Stimulated activated memory B cell treated with anti-CD40 and anti-IgM and Interleukin-4, amounts not matched to agents 10 μg/mL and 1 μg/mL and 100 μg/mL, for 72 hours (primary cell): ENCODE results near the gene GRIK5.
A peak's percentile ranks its signal among the peaks of the same experiment; 100 is the strongest.

ENCODE experiments used
- ATAC-seq: fragments of 150-1000 bp; cut with Tn5 transposase; 2 replicates; pipeline ENCODE4 v1.10.0; 2021
- H3K27ac Mint-ChIP-seq: one replicate; pipeline ENCODE4 v1.8.0; 2022; ENCODE audit warnings: mild to moderate bottlenecking, mixed read lengths
- H3K27me3 Mint-ChIP-seq: one replicate; pipeline ENCODE4 v1.8.0; 2022; ENCODE audit warnings: mixed read lengths
- H3K36me3 Mint-ChIP-seq: one replicate; pipeline ENCODE4 v1.8.0; 2022; ENCODE audit warnings: mixed read lengths
- H3K4me1 Mint-ChIP-seq: one replicate; pipeline ENCODE4 v1.8.0; 2022; ENCODE audit warnings: mixed read lengths
- H3K4me3 Mint-ChIP-seq: one replicate; pipeline ENCODE4 v1.8.0; 2022; ENCODE audit warnings: mild to moderate bottlenecking, moderate library complexity, mixed read lengths
- H3K9me3 Mint-ChIP-seq: one replicate; pipeline ENCODE4 v1.8.0; 2022; ENCODE audit warnings: mixed read lengths

GRIK5 gene

GRCh38 chr19:42088471-42089190 lies 18.6 kb upstream of the GRIK5 start:
- peaks cover 72% of the 10 kb centered on the region for H3K4me1 Mint-ChIP-seq
- H3K9me3 Mint-ChIP-seq = no peaks in the 10 kb centered on the region
- H3K27ac Mint-ChIP-seq = peak overlapping the region; percentile 60
- peaks cover 39% of the 10 kb centered on the region for H3K36me3 Mint-ChIP-seq
- no peaks in the 10 kb centered on the region for H3K27me3 Mint-ChIP-seq
- peak overlapping the region; percentile 51 for H3K4me3 Mint-ChIP-seq
- ATAC-seq = no peak

DNA sequence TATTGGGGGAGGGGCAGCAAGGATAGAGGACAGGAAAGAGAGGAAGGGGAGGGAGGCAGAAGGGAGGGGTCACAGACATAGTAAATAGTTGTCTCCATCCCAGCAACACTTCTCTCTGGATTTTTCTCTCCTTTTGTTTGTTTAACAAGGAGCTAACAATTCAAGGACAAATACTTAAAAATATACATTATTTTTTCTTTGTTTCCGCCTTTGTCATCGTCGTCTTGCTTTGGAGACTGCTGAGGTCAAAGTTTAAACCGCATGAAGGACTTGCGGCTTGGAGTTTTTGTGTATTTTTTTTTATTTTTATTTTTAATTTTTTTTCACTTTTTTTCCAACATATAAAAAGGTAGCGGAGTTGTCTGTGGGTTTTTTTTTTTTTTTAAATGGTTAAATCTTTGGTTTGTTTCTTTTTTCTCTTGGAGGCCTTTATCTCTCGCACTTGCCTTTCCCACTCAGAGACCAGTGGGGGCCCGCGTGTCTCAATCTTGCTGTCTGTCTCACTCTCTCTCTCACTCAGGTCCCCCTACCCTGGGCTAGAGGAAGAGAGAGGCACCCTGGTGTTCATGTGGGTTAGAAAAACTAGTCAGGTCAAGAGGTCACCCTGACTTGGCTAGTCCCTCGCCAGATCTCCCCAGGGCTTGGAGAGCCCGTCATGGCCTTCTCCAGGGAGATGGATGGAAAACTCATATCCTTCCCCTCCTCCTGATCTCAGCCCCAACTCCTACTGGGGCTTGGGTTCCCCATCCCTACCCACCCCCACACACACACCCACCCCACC lies 17.0 kb upstream of the GRIK5 start:
- H3K27me3 Mint-ChIP-seq = no peaks in the 10 kb centered on the region
- H3K27ac Mint-ChIP-seq = peak overlapping the region; percentile 42
- peaks cover 36% of the 10 kb centered on the region for H3K36me3 Mint-ChIP-seq
- H3K4me3 Mint-ChIP-seq = no peak overlapping the region
- ATAC-seq = peak; percentile 9
- H3K9me3 Mint-ChIP-seq = no peaks in the 10 kb centered on the region
- peaks cover 65% of the 10 kb centered on the region for H3K4me1 Mint-ChIP-seq

GRCh38 chr19:42086188-42086736 lies 16.3 kb upstream of the GRIK5 start:
- no peaks in the 10 kb centered on the region for H3K9me3 Mint-ChIP-seq
- no peaks in the 10 kb centered on the region for H3K27me3 Mint-ChIP-seq
- H3K36me3 Mint-ChIP-seq = peaks cover 37% of the 10 kb centered on the region
- peak overlapping the region; percentile 5 for H3K4me3 Mint-ChIP-seq
- H3K4me1 Mint-ChIP-seq = peaks cover 66% of the 10 kb centered on the region
- ATAC-seq = no peak
- H3K27ac Mint-ChIP-seq = peak overlapping the region; percentile 62

DNA sequence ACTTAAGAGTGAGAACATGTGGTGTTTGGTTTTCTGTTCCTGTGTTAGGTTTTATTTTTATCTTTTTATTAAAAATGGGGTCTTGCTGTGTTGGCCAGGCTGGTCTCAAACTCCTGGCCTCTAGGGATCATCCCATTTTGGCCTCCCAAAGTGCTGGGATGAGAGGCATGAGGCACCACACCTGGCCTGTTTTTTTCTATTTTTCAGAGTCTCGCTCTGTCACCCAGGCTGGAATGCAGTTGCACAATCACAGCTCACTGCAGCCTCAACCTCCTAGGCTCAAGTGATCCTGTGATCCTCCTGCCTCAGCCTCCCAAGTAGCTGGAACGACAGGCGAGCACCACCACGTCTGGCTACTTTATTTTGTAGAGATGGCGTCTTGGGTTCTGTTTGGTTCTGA lies 13.5 kb upstream of the GRIK5 start:
- no peaks in the 10 kb centered on the region for H3K27me3 Mint-ChIP-seq
- no peak overlapping the region for H3K4me3 Mint-ChIP-seq
- H3K9me3 Mint-ChIP-seq = no peaks in the 10 kb centered on the region
- peaks cover 30% of the 10 kb centered on the region for H3K36me3 Mint-ChIP-seq
- ATAC-seq = no peak
- H3K4me1 Mint-ChIP-seq = peaks cover 43% of the 10 kb centered on the region
- H3K27ac Mint-ChIP-seq = no peak overlapping the region

- peak; percentile 64 for ATAC-seq
- peaks cover 42% of the 10 kb centered on the region for H3K36me3 Mint-ChIP-seq
Observed at GRCh38 chr19:42081584-42082203, 11.7 kb upstream of the GRIK5 start.

DNA sequence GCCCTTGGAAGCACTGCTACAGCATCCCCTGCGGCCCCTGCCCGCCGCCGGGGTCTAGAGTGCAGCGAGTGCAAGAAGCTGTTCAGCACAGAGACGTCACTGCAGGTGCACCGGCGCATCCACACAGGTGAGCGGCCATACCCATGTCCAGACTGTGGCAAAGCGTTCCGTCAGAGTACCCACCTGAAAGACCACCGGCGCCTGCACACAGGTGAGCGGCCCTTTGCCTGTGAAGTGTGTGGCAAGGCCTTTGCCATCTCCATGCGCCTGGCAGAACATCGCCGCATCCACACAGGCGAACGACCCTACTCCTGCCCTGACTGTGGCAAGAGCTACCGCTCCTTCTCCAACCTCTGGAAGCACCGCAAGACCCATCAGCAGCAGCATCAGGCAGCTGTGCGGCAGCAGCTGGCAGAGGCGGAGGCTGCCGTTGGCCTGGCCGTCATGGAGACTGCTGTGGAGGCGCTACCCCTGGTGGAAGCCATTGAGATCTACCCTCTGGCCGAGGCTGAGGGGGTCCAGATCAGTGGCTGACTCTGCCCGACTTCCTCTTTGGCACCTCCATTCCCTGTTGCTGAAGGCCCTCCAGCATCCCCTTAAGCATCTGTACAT lies 10.9 kb upstream of the GRIK5 start:
- Mint-ChIP-seq H3K4me3 (no peak overlapping the region), H3K4me1 (peaks cover 43% of the 10 kb centered on the region), H3K9me3 (no peaks in the 10 kb centered on the region), H3K27me3 (no peaks in the 10 kb centered on the region), H3K36me3 (peaks cover 42% of the 10 kb centered on the region), H3K27ac (no peak overlapping the region)
- ATAC-seq = no peak

More at GRCh38 chr19:42081584-42082203, 11.7 kb upstream of the GRIK5 start:
- Mint-ChIP-seq H3K27ac (peak overlapping the region; percentile 10), H3K27me3 (no peaks in the 10 kb centered on the region), H3K4me1 (peaks cover 43% of the 10 kb centered on the region), H3K9me3 (no peaks in the 10 kb centered on the region), H3K4me3 (no peak overlapping the region)

DNA sequence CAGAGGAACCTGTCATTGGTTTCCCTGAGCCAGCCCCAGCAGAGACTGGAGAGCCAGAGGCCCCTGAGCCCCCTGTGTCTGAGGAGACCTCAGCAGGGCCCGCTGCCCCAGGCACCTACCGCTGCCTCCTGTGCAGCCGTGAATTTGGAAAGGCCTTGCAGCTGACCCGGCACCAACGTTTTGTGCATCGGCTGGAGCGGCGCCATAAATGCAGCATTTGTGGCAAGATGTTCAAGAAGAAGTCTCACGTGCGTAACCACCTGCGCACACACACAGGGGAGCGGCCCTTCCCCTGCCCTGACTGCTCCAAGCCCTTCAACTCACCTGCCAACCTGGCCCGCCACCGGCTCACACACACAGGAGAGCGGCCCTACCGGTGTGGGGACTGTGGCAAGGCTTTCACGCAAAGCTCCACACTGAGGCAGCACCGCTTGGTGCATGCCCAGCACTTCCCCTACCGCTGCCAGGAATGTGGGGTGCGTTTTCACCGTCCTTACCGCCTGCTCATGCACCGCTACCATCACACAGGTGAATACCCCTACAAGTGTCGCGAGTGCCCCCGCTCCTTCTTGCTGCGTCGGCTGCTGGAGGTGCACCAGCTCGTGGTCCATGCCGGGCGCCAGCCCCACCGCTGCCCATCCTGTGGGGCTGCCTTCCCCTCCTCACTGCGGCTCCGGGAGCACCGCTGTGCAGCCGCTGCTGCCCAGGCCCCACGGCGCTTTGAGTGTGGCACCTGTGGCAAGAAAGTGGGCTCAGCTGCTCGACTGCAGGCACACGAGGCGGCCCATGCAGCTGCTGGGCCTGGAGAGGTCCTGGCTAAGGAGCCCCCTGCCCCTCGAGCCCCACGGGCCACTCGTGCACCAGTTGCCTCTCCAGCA lies 10.1 kb upstream of the GRIK5 start:
- no peak for ATAC-seq
- no peaks in the 10 kb centered on the region for H3K9me3 Mint-ChIP-seq
- no peaks in the 10 kb centered on the region for H3K27me3 Mint-ChIP-seq
- H3K27ac Mint-ChIP-seq = no peak overlapping the region
- H3K4me1 Mint-ChIP-seq = peaks cover 43% of the 10 kb centered on the region
- peaks cover 42% of the 10 kb centered on the region for H3K36me3 Mint-ChIP-seq
- no peak overlapping the region for H3K4me3 Mint-ChIP-seq

DNA sequence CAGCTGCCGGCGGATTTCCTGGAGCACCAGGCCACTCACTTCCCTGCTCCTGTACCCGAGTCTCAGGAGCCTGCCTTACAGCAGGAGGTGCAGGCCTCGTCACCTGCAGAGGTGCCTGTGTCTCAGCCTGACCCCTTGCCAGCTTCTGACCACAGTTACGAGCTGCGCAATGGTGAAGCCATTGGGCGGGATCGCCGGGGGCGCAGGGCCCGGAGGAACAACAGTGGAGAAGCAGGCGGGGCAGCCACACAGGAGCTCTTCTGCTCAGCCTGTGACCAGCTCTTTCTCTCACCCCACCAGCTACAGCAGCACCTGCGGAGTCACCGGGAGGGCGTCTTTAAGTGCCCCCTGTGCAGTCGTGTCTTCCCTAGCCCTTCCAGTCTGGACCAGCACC lies 9.3 kb upstream of the GRIK5 start:
- H3K36me3 Mint-ChIP-seq = peaks cover 42% of the 10 kb centered on the region
- H3K27ac Mint-ChIP-seq = no peak overlapping the region
- no peak overlapping the region for H3K4me3 Mint-ChIP-seq
- no peaks in the 10 kb centered on the region for H3K9me3 Mint-ChIP-seq
- no peaks in the 10 kb centered on the region for H3K27me3 Mint-ChIP-seq
- H3K4me1 Mint-ChIP-seq = peaks cover 42% of the 10 kb centered on the region
- no peak for ATAC-seq

DNA sequence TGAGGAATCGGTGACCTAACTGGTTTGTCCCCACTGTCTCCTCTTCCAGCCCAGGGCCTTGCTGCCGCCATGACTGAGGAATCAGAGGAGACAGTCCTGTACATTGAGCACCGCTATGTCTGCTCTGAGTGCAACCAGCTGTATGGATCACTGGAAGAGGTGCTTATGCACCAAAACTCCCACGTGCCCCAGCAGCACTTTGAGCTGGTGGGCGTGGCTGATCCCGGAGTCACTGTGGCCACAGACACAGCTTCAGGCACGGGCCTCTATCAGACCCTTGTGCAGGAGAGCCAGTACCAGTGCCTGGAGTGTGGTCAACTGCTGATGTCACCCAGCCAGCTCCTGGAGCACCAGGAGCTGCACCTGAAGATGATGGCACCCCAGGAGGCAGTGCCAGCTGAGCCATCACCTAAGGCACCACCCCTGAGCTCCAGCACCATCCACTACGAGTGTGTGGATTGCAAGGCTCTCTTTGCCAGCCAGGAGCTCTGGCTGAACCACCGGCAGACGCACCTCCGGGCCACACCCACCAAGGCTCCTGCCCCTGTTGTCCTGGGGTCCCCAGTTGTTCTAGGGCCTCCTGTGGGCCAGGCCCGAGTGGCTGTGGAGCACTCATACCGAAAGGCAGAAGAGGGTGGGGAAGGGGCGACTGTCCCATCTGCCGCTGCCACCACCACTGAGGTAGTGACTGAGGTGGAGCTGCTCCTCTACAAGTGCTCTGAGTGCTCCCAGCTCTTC lies 8.7 kb upstream of the GRIK5 start:
- Mint-ChIP-seq H3K36me3 (peaks cover 36% of the 10 kb centered on the region), H3K27me3 (no peaks in the 10 kb centered on the region)

GRCh38 chr19:42078058-42078457 lies 8.1 kb upstream of the GRIK5 start:
- peaks cover 35% of the 10 kb centered on the region for H3K36me3 Mint-ChIP-seq
- H3K27ac Mint-ChIP-seq = peak overlapping the region; percentile 99
- no peaks in the 10 kb centered on the region for H3K27me3 Mint-ChIP-seq
- H3K4me1 Mint-ChIP-seq = peaks cover 42% of the 10 kb centered on the region
- H3K9me3 Mint-ChIP-seq = no peaks in the 10 kb centered on the region
- peak overlapping the region; percentile 89 for H3K4me3 Mint-ChIP-seq
- no peak for ATAC-seq

More for the DNA sequence above, 8.7 kb upstream of the GRIK5 start:
- peaks cover 42% of the 10 kb centered on the region for H3K4me1 Mint-ChIP-seq
- H3K9me3 Mint-ChIP-seq = no peaks in the 10 kb centered on the region
- peak overlapping the region; percentile 22 for H3K4me3 Mint-ChIP-seq
- peak overlapping the region; percentile 99 for H3K27ac Mint-ChIP-seq
- ATAC-seq = no peak

DNA sequence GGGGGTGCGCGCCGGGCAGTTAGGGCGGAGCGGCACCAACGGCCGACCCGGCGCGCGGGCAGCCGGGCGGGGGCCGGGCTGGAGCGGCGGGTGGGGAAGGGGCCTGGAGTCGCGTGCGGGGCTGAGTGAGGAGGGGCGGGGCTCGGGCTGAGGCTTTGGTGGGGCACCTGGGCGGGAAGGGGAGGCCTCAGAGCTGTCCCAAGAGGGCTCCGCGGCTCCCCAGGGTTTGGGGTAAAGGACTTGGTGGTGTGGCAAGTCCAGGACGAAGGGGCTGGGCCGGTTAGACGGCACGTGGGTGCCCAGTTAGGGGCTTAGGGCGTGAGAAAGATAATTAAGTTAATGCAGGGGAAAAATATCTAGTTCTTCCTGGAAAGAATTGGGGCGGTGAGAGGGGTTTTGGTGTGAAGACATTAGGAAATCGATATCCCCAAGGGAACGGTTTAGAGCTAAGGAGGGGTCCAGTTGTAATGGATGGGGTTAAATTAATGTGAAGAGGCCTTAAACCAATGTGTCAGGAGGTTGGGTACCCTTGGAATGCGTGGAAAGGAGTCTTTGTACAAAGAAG lies 6.5 kb upstream of the GRIK5 start:
- Mint-ChIP-seq H3K4me1 (peaks cover 37% of the 10 kb centered on the region), H3K36me3 (peaks cover 24% of the 10 kb centered on the region), H3K4me3 (peak overlapping the region; percentile 89), H3K27me3 (no peaks in the 10 kb centered on the region), H3K9me3 (no peaks in the 10 kb centered on the region), H3K27ac (peak overlapping the region; percentile 99)
- ATAC-seq = peak; percentile 51

GRCh38 chr19:42075616-42076379 lies 5.8 kb upstream of the GRIK5 start, which contains the start of gene ZNF574:
Gene ZNF574 (plus strand): TSS chr19:42076166. CDS start chr19:42078607, 2,441 bp downstream.
- Mint-ChIP-seq H3K27me3 (peaks cover under 1% of the 10 kb centered on the region), H3K4me3 (peak within 1 kb of the TSS; percentile 93), H3K9me3 (no peaks in the 10 kb centered on the region), H3K4me1 (peaks cover 32% of the 10 kb centered on the region), H3K36me3 (peaks cover 18% of the 10 kb centered on the region), H3K27ac (peak within 1 kb of the TSS; percentile 99)
- peak; percentile 99 for ATAC-seq

GRCh38 chr19:42075364-42075615 lies 5.3 kb upstream of the GRIK5 start:
- H3K4me3 Mint-ChIP-seq = peak overlapping the region; percentile 93
- no peak for ATAC-seq
- peaks cover 32% of the 10 kb centered on the region for H3K4me1 Mint-ChIP-seq
- peaks cover 18% of the 10 kb centered on the region for H3K36me3 Mint-ChIP-seq
- no peaks in the 10 kb centered on the region for H3K9me3 Mint-ChIP-seq
- peak overlapping the region; percentile 99 for H3K27ac Mint-ChIP-seq
- H3K27me3 Mint-ChIP-seq = peaks cover 5% of the 10 kb centered on the region
